SK-N-SH (cell line): Measurements from ENCODE around the gene RNF214. TPM values are rescaled to one million over a fixed set of nuclear protein-coding genes. Genes with fewer than 3 reads are reported as not detected.

Source experiments
- CTCF ChIA-PET: fragments of 300-600, 350-600 bp; formaldehyde crosslinking; extraction: SDS; loops from one replicate; lab custom pipeline; 2021; lab: Yijun Ruan, JAX
- POLR2A ChIA-PET: fragments of 350-600 bp; sonication (Branson Sonifier 250); formaldehyde crosslinking; extraction: SDS; loops from one replicate; lab custom pipeline; 2020; ENCODE audit warnings: antibody characterized with exemption, inconsistent platforms; lab: Yijun Ruan, JAX
- DNase-seq: peaks from one replicate; pipeline ENCODE4 v3.0.0; 2012
- H2AFZ ChIP-seq: fragments of 200-600 bp; sonication (generic); 2 replicates; pipeline ENCODE4 v1.8.1; 2016; ENCODE audit warnings: antibody characterized with exemption, mild to moderate bottlenecking, low read depth
- H3F3A ChIP-seq: fragments of 200-600 bp; sonication (generic); replicated peaks from 2 replicates; pipeline ENCODE3; 2016; ENCODE audit warnings: antibody characterized with exemption, mild to moderate bottlenecking; ENCODE audit not compliant: insufficient read depth
- H3K27ac ChIP-seq, 2 experiments: fragments of 200-500 bp in 1 of 2; fragments of 200-600 bp in 1 of 2; sonication (Bioruptor generic) in 1 of 2; sonication (generic), shearing (Covaris generic) in 1 of 2; 2 replicates each; pipeline versions ENCODE4 v1.5.1 to v1.6.1; 2014 to 2016; ENCODE audit warnings: low read depth in 2 of 2, inconsistent platforms in 1 of 2, low read length in 1 of 2, mild to moderate bottlenecking in 1 of 2, mixed read lengths in 1 of 2
- H3K27me3 ChIP-seq: fragments of 200-600 bp; sonication (generic), shearing (Covaris generic); 2 replicates; pipeline ENCODE4 v1.6.1; 2016; ENCODE audit warnings: mixed run types; ENCODE audit not compliant: insufficient read depth
- H3K36me3 ChIP-seq, 2 experiments: fragments of 200-500 bp in 1 of 2; fragments of 200-600 bp in 1 of 2; sonication (Bioruptor generic) in 1 of 2; sonication (generic) in 1 of 2; replicated peaks in 1 of 2; 2 replicates each; pipeline versions ENCODE3 to v1.5.1; 2014 to 2016; ENCODE audit warnings: low read length in 1 of 2, mild to moderate bottlenecking in 1 of 2; ENCODE audit not compliant: insufficient read depth in 2 of 2, control insufficient read depth in 1 of 2
- H3K4me1 ChIP-seq, 2 experiments: fragments of 200-500 bp in 1 of 2; fragments of 200-600 bp in 1 of 2; sonication (Bioruptor generic) in 1 of 2; sonication (generic), shearing (Covaris generic) in 1 of 2; 2 replicates each; pipeline versions ENCODE4 v1.5.1 to v1.6.1; 2014 to 2016; ENCODE audit warnings: low read depth in 1 of 2, low read length in 1 of 2, mixed run types in 1 of 2; ENCODE audit not compliant: insufficient read depth in 2 of 2, control insufficient read depth in 1 of 2
- H3K4me2 ChIP-seq: fragments of 200-600 bp; sonication (generic), shearing (Covaris generic); 2 replicates; pipeline ENCODE4 v1.6.1; 2017; ENCODE audit warnings: mixed run types
- H3K4me3 ChIP-seq, 2 experiments: fragments of 200-500 bp in 1 of 2; fragments of 200-600 bp in 1 of 2; sonication (Bioruptor generic) in 1 of 2; sonication (generic), shearing (Covaris generic) in 1 of 2; 2 replicates each; pipeline versions ENCODE4 v1.5.1 to v1.8.1; 2014 to 2016; ENCODE audit warnings: low read depth in 2 of 2, inconsistent platforms in 1 of 2, low read length in 1 of 2, mild to moderate bottlenecking in 1 of 2, mixed read lengths in 1 of 2, moderate library complexity in 1 of 2
- H3K79me2 ChIP-seq: fragments of 200-600 bp; sonication (generic); 2 replicates; pipeline ENCODE4 v1.8.1; 2017; ENCODE audit warnings: mild to moderate bottlenecking; ENCODE audit not compliant: insufficient read depth
- H3K9ac ChIP-seq: fragments of 200-600 bp; sonication (generic); 2 replicates; pipeline ENCODE4 v1.6.1; 2017; ENCODE audit warnings: mixed run types
- H3K9me2 ChIP-seq: fragments of 200-600 bp; sonication (generic); 2 replicates; pipeline ENCODE4 v1.6.1; 2017; ENCODE audit warnings: mixed run types
- H3K9me3 ChIP-seq: fragments of 200-600 bp; sonication (generic); 2 replicates; pipeline ENCODE4 v1.6.1; 2017; ENCODE audit warnings: mixed run types, mild to moderate bottlenecking, moderate library complexity
- H4K20me1 ChIP-seq: fragments of 200-600 bp; sonication (generic); 2 replicates; pipeline ENCODE4 v1.6.1; 2017; ENCODE audit warnings: mild to moderate bottlenecking, mixed run types; ENCODE audit not compliant: insufficient read depth
- CTCF ChIP-seq: fragments of 200-600 bp; sonication (generic); IDR thresholded peaks from 2 replicates; pipeline ENCODE4 v1.6.1; 2017; ENCODE audit warnings: antibody characterized with exemption, mild to moderate bottlenecking, moderate library complexity
- ELF1 ChIP-seq: IDR thresholded peaks from 2 replicates; pipeline ENCODE4 v1.4.0; 2012
- FOXJ3 ChIP-seq: sonication (generic); formaldehyde crosslinking; IDR thresholded peaks from 2 replicates; pipeline ENCODE4 v1.5.1; 2020; ENCODE audit warnings: mild to moderate bottlenecking, missing genetic modification reagents
- FOXM1 ChIP-seq: IDR thresholded peaks from 2 replicates; pipeline ENCODE4 v1.4.0; 2012; ENCODE audit warnings: low read depth, mild to moderate bottlenecking
- JUND ChIP-seq: IDR thresholded peaks from 2 replicates; pipeline ENCODE4 v1.4.0; 2012
- MAX ChIP-seq: IDR thresholded peaks from 2 replicates; pipeline ENCODE4 v1.4.0; 2012; ENCODE audit warnings: low read depth
- NFIC ChIP-seq: IDR thresholded peaks from 2 replicates; pipeline ENCODE4 v1.4.0; 2012; ENCODE audit warnings: borderline replicate concordance
- NRF1 ChIP-seq: IDR thresholded peaks from 2 replicates; pipeline ENCODE4 v1.6.1; 2012; ENCODE audit warnings: low read depth, mild to moderate bottlenecking, low read length
- PBX3 ChIP-seq: IDR thresholded peaks from 2 replicates; pipeline ENCODE4; 2012
- RAD21 ChIP-seq: IDR thresholded peaks from 2 replicates; pipeline ENCODE4 v1.6.1; 2012; ENCODE audit warnings: mild to moderate bottlenecking, low read length
- RXRA ChIP-seq: IDR thresholded peaks from 2 replicates; pipeline ENCODE4 v1.4.0; 2012; ENCODE audit warnings: low read depth, mild to moderate bottlenecking, borderline replicate concordance
- SIN3A ChIP-seq: IDR thresholded peaks from 2 replicates; pipeline ENCODE4 v1.6.1; 2012; ENCODE audit warnings: low read depth, mild to moderate bottlenecking, low read length, moderate library complexity, borderline replicate concordance
- TAF1 ChIP-seq: IDR thresholded peaks from 2 replicates; pipeline ENCODE4 v1.6.1; 2012; ENCODE audit warnings: low read depth, mild to moderate bottlenecking, low read length, moderate library complexity, borderline replicate concordance
- TEAD4 ChIP-seq: IDR thresholded peaks from 2 replicates; pipeline ENCODE4 v1.4.0; 2012; ENCODE audit warnings: mild to moderate bottlenecking, borderline replicate concordance; ENCODE audit not compliant: insufficient read depth
- ZBTB33 ChIP-seq: IDR thresholded peaks from 2 replicates; pipeline ENCODE4 v1.4.0; 2012; ENCODE audit warnings: low read depth, borderline replicate concordance
- WGBS: methylation state at CpG from one replicate; pipeline ENCODE4 v1.1.6; 2017; ENCODE audit warnings: low lambda C conversion rate; 5-methylcytosine and 5-hydroxymethylcytosine counted together
- polyA plus RNA-seq, 3 experiments: library from polyadenylated mRNA; depleted of rRNA; stranded (reverse); fragments of >200 nt; gene quantifications; 2 replicates each; pipeline ENCODE4 v1.2.3, GENCODE V29; 2012

The RNF214 gene
- polyA plus RNA-seq, 1 of the 3 experiments (the other 2 are of a cell fraction) = 15.4 TPM

GRCh38 chr11:117255966-117256365 lies 23.5 kb downstream of the RNF214 start (continued):
- no peak for TF ChIP-seq CTCF

- ChIA-PET POLR2A (no interaction called here), CTCF (no interaction called here)
- 53% methylated on average over 2 of the region's 2 CpGs for WGBS
- H3K27me3 ChIP-seq = no peaks in the 10 kb centered on the region
- no peaks in the 10 kb centered on the region for H3K9me3 ChIP-seq
- no peaks in the 10 kb centered on the region for H3K9me2 ChIP-seq
- H3K27ac ChIP-seq = no peak overlapping the region
- no peak overlapping the region for H3K9ac ChIP-seq
- H3K36me3 ChIP-seq = peaks cover 17 to 20% of the 10 kb centered on the region in 2 experiments
- no peak for DNase-seq
- peaks cover 0 to 4% of the 10 kb centered on the region in 2 experiments; a peak in 1 of 4 replicates for H3K4me1 ChIP-seq
- no peaks in the 10 kb centered on the region for H4K20me1 ChIP-seq
- no peak for TF ChIP-seq FOXJ3 (CRISPR knock-in tag)
- TF ChIP-seq TEAD4 = no peak
- TF ChIP-seq RAD21 = no peak
- no peak for TF ChIP-seq JUND
- TF ChIP-seq MAX = no peak
- no peak for TF ChIP-seq RXRA
- no peak for TF ChIP-seq ELF1
- no peak for TF ChIP-seq PBX3
- TF ChIP-seq ZBTB33 = no peak
- no peak for TF ChIP-seq NFIC
- TF ChIP-seq FOXM1 = no peak
- no peak for TF ChIP-seq TAF1
- TF ChIP-seq SIN3A = no peak
- no peak for TF ChIP-seq NRF1
- TF ChIP-seq, all 33 proteins: peak for 0
- no peaks in the 10 kb centered on the region for H3K79me2 ChIP-seq
- H3F3A ChIP-seq = peaks cover 19% of the 10 kb centered on the region
- H3K4me3 ChIP-seq = no peak overlapping the region
- no peak overlapping the region for H2AFZ ChIP-seq
- no peak overlapping the region for H3K4me2 ChIP-seq
Measured at GRCh38 chr11:117256573-117256972, 24.1 kb downstream of the RNF214 start.
